HG03469 (cell line): Measurements from ENCODE around the gene CEP55.
"Not testable (repeated sequence)": the region's sequence is repeated elsewhere in the genome, so short reads cannot be mapped to it uniquely, and the experiment has no call there.

ENCODE experiments used
- ATAC-seq: cut with Tn5 transposase; IDR thresholded peaks from one replicate; pipeline ENCODE4 v1.9.1; 2021; ENCODE audit warnings: mild to moderate bottlenecking, moderate library complexity, moderate number of reproducible peaks; ENCODE audit not compliant: unreplicated experiment

CEP55 gene

DNA sequence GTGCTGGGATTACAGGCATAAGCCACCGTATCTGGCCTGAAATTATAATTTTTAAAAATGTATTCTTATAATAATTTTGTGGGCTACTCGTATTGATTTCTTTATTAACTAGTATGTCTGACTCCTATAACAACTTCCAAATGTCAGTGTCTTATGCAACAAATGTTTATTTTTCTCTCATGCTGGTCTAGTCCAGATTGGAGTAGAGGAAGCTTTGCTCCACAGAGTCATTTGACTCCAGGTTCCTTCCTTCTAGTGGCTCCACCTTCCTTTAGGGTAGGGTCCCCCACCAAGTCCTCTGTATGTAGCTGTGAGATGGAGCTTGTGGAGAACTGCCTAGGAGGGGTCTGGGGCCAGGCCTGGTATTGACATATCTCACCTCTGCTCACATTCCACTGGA lies 8.7 kb downstream of the CEP55 start:
- no peak for ATAC-seq

- ATAC-seq: no peak
Observed at GRCh38 chr10:93509816-93510215, 13.4 kb downstream of the CEP55 start.

DNA sequence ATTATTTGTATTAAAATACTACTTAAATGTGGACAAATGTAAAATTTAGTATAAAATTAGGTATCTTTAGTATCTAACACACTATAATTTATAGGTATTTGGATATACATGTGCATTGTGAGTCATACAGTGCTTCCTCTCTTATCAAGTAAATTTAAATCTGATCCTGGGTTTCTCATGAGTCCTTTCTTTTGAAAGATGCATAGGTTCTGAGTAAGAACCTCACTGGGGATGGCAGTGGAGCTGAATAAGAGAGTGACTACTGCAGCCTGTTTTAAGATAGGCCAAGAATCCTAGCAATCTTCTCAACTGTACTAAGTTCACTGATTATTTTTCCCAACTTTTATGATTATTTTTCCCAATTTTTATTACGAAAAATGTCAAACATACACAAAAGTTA lies 16.2 kb downstream of the CEP55 start:
- no peak for ATAC-seq

DNA sequence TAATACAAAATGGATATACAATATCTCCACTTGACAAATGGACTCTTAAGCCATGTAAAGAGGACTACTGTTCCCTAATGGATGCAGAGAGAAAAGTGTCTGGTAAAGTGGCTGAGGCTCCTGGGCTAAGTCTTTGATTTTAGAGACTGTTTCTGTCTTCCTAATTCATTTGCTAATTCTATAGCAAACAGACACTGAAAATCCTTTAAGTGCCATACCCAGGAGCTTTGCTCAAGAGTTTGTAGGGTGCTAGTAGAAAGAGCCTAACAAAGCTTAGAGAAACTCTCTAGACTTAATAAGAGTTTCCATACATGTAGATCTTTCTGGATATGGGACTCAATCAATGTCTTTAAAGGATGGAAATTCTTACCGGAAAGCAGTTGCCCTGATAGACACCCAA lies 16.7 kb downstream of the CEP55 start:
- ATAC-seq: no peak

GRCh38 chr10:93514521-93514920 lies 18.1 kb downstream of the CEP55 start:
- ATAC-seq: no peak

- ATAC-seq: no peak
Observed at GRCh38 chr10:93515071-93516005, 18.9 kb downstream of the CEP55 start.

DNA sequence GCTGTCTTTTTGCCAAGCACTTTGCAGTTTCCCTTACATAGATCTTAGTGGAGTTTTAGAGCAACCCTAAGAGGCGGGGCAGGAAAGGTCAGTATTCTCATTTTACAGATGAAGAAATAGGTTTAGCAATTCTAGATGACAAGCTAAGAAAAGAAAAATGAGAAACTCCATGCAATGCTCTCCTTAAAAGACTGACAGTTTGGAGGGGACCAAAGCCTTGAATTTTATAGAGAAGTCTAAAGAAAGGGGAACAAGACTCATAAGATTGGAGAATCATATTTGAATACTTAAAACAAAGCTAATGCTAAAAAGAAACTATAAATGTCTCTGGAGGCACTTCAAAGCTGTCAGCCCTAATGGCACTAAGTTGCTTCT lies 19.6 kb downstream of the CEP55 start:
- no peak for ATAC-seq

DNA sequence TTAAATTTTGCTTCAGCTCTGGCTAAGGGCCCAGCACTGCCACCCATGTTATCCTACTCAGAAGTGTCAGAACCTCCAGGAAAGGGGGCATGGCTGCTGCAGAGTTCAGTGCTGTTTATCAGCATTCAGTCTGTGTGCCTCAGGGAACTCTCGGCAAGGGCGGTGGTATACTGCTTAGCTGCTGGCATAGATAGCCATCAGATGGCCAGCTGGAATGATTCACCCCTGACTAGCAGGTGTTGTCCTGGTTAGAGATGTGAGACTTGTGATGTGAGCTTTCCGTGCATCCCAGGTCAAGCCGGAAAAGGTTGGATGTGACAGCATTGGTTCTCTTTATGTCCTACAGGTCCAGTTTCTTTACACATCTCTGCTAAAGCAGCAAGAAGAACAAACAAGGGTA lies 22.1 kb downstream of the CEP55 start:
- no peak for ATAC-seq

GRCh38 chr10:93535293-93535692 lies 38.9 kb downstream of the CEP55 start:
- no peak for ATAC-seq

DNA sequence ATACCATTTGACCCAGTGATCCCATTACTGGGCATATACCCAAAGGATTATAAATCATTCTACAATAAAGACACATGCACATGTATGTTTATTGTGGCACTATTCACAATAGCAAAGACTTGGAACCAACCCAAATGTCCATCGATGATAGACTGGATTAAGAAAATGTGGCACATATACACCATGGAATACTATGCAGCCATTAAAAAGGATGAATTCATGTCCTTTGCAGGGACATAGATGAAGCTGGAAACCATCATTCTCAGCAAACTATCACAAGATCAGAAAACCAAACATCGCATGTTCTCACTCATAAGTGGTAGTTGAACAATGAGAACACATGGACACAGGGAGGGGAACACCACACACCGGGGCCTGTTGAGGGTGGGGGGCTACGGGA lies 44.5 kb downstream of the CEP55 start:
- ATAC-seq: not testable (repeated sequence)

DNA sequence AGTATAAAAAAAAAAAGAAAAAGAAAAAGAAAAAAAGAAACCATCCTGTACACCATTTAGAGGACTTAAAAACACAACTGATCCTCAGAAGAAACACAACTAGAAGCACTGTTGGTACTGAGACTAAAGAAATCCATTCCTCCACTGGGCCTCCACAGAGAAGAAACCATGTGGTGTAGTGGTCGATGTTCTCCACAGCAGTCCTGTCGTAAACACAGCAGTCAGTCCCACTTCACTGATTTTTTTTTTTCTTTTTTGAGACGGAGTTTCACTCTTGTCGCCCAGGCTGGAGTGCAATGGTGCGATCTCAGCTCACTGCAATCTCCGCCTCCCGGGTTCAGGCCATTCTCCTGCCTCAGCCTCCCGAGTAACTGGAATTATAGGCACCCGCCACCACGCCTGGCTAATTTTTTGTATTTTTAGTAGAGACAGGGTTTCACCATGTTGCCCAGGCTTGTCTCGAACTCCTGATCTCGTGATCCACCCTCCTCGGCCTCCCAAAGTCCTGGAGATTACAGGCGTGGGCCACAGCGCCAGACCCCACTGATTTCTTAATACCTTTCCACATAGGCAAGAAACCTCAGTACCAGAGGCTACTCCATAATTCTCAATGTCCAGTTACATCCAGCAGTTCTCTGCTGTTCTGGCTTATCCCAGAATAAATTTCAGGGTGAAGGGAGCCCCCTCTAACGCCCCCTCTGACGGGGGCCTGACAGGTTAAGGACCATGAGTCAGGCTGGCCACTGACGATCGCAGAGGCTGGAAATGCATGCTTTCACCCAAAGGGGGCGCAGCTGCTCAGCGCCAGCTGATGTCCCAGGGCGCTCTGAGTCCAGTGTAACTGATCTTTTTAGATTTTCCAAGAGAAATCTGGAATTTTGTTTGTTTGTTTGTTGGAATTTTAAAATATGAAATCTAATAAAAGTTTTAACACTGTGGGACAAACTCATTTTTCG lies 45.3 kb downstream of the CEP55 start:
- no peak for ATAC-seq

- ATAC-seq: no peak
Observed at GRCh38 chr10:93542358-93542791, 46.0 kb downstream of the CEP55 start.

DNA sequence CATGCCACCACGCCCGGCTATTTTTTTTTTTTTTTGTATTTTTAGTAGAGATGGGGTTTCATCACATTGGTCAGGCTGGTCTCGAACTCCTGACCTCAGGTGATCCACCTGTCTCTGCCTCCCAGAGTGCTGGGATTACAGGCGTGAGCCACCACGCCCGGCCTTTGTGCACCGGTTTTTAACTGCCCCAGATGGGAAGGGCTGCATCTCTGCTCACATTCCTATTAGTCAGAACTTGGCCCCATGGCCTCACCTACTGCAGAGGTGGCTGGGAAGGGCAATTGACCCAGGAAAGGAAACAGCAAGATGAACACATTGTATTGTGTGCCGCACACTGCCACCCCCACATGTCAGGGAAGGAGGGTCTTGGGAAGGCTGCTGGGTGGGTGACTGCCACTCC lies 50.6 kb downstream of the CEP55 start:
- ATAC-seq: not testable (repeated sequence)

GRCh38 chr10:93547522-93547921 lies 51.1 kb downstream of the CEP55 start:
- no peak for ATAC-seq

DNA sequence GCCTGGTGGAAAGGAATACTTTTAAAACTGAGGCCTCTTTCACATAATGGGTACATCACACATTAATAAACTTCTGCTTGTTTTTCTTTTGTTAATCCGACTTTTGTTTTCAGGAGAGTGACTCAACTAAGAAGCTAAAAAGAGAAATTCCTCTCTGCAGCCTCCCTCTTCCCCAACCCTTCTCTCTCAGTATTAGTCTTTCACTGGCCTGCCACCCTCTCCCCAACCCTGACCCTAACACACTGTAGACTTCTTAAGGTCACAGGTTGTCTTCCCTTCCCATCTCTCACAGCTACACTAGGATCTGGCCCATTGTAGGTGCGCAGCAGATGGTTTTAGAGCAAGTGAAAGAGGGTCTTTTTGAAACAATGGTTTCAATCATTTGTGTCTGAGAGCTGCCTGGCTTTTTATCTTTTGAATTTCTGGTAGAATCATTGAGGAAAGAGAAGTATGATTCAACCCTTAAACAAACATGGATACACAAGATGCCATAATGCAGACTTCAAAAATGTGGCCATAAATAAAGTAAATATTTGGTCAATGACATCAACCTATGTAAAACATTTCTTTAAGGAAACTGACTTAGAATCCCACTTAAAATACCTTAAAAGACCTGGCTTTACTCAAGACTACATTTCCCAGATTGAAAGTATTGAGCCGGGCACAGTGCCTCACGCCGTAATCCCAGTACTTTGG lies 52.1 kb downstream of the CEP55 start:
- no peak for ATAC-seq

DNA sequence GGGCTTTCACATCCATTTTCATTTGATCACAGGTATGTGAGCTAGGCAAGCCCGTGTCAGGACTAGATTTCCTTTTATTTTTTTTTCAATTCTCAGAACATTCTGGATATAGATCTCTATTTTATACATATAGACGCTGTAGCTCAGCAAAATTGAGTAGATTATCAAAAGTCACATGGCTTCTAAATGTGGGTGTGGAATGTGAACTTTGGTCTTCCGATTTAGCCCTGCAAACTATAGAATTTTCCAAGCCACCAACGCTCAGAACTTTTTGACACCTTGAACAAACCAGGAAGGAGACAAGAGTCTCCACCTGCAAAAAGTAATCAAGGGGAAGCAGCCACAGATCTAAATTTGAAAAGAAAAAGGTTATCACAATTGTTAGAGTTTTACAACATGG lies 54.2 kb downstream of the CEP55 start:
- no peak for ATAC-seq

- ATAC-seq: no peak
Observed at GRCh38 chr10:93552780-93553179, 56.4 kb downstream of the CEP55 start.

DNA sequence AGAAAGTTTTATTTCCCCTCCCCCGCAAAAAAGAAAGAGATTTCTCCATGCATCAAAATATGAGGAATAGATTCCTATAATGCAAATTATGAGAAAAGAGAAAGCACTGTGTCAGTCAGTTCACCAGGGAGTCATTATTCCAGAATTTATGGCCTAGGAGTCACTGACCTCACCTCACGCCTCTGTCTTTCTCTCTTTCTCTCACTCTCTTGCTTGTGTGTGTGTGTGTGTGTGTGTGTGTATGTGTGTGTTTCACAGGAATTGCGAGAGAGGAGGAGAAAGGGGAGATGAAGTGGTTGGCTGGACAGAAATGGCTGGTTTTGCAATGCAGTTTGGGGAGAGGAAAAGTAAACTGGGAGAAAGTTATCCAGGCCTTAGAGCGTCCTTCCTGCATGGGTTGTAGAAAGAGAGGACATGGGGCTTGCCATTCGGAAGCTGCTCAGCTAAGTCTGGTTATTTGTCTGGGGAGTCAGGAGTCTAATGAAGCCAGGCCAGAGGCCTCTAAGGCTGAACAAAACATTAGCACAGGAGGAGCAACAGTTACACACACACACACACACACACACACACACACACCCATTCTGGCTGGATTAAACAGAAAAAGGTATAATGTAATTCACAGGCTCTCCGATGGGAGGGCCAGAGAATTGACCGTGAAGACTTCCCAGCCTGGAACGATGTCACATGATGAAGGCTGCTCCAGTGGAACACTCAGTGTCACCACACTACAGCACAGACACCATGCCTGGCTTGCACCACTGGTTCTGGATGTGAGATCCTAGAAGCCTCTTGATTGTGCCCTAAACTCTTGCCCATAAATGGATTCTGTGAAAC lies 57.3 kb downstream of the CEP55 start:
- ATAC-seq: no peak

- no peak for ATAC-seq
Observed at GRCh38 chr10:93554316-93554663, 57.9 kb downstream of the CEP55 start.

- ATAC-seq: no peak
Observed at GRCh38 chr10:93554760-93555432, 58.5 kb downstream of the CEP55 start.
